ENCODE results near the gene INA. TPM values are rescaled to one million over a fixed set of nuclear protein-coding genes. Genes with fewer than 3 reads are reported as not detected.

INA gene
- total RNA-seq, 1 experiment from 2014 or later, result 0.08 TPM

DNA sequence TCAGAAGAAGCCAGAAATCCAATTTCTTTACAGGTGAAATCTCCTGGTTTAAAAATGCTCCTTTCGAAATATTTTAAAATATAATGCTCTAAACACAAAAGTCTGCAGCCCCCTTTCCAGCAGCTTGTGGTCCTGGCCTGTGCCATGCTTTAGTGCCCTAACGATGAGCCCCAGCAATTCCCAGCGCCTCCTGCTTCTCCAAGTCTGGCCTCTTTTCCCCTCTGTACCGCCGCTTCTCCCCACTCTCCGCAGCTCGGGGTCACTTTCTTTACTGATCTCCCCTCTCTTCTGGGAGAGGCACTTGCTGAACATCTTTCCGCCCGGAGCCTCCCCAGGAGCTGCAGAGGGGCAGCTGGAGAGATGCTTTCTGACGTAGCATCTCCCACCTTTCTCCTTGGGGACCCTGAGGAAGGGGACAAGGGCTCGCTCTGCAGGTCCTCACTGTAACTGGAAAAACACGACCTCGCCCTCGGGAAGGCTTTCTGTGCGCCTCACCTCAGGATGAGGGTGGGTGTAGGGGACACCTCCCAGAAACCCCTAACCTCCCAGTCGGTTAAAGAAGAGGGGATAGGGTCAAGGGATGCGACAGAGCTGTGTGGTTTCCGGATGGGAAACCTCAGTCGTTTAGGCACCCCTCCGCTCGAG, 565 bp upstream of the INA start:
- TF ChIP-seq POLR2AphosphoS5 (IDR thresholded peaks at IDR 0.05; ENCODE audit: low read depth, low read length) (no peak), CTCF (IDR thresholded peaks at IDR 0.05) (no peak), TCF7L2 (IDR thresholded peaks at IDR 0.05; ENCODE audit: low read depth, low read length) (no peak), SIN3A (IDR thresholded peaks at IDR 0.05; ENCODE audit: borderline replicate concordance, insufficient read depth, low read depth, low read length) (no peak), REST (IDR thresholded peaks at IDR 0.05; ENCODE audit: insufficient read depth in 1 of 2, low read depth in 2 of 2, low read length in 1 of 2) (no peak)
- Histone ChIP-seq H3K27ac (ENCODE audit: low read length) (no peak overlapping the region), H3K27me3 (ENCODE audit: control insufficient read depth, insufficient read depth, low read length) (peaks cover 8% of the 10 kb centered on the region), H3K4me1 (ENCODE audit: control insufficient read depth, insufficient read depth, low read length) (peaks cover 8% of the 10 kb centered on the region), H3K36me3 (ENCODE audit: control insufficient read depth, insufficient read depth, low read length) (no peaks in the 10 kb centered on the region), H3K4me3 (ENCODE audit: low read depth in 2 of 2, low read length in 2 of 2) (peak overlapping the region in 1 of 2 experiments; percentile 12; a peak in 1 of 4 replicates), H3K9me3 (ENCODE audit: control insufficient read depth, insufficient read depth, low read depth, low read length) (no peaks in the 10 kb centered on the region)
- intact Hi-C loops (cut with micrococcal nuclease; ENCODE audit: unreplicated experiment) (no loop called here), in situ Hi-C loops (cut with HindIII; ENCODE audit: low pct_unique_long_range_greater_than_20kb, low sequenced_read_pairs) (no loop called here)
- POLR2A ChIA-PET, result no interaction called here
- CTCF ChIA-PET, result no interaction called here
- no TSS peak for BruUV-seq (replicated peaks)
- DNase-seq (ENCODE audit: low read depth, low spot score) (no peak), ATAC-seq (no peak)

DNA sequence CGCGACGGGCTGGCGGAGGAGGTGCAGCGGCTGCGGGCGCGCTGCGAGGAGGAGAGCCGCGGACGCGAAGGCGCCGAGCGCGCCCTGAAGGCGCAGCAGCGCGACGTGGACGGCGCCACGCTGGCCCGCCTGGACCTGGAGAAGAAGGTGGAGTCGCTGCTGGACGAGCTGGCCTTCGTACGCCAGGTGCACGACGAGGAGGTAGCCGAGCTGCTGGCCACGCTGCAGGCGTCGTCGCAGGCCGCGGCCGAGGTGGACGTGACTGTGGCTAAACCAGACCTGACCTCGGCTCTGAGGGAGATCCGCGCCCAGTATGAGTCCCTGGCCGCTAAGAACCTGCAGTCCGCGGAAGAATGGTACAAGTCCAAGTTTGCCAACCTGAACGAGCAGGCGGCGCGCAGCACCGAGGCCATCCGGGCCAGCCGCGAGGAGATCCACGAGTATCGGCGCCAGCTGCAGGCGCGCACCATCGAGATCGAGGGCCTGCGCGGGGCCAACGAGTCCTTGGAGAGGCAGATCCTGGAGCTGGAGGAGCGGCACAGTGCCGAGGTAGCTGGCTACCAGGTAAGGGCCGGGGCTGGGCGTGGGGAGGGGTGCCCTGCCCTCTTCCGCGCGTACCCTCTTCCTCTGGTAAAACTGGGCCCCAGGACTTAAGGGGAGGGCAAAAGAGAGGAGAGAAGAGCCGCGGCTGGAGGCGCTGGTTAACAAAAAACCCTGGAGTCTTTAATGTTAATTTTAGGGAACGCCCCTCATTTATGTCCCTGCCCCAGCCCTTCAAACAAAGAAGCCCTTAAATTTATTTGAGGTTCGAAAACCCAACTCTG, 987 bp downstream of the INA start:
- no TSS peak for BruUV-seq (replicated peaks)
- Histone ChIP-seq H3K4me1 (ENCODE audit: control insufficient read depth, insufficient read depth, low read length) (peaks cover 10% of the 10 kb centered on the region), H3K27ac (ENCODE audit: low read length) (no peak overlapping the region), H3K27me3 (ENCODE audit: control insufficient read depth, insufficient read depth, low read length) (peaks cover 10% of the 10 kb centered on the region), H3K4me3 (ENCODE audit: low read depth in 2 of 2, low read length in 2 of 2) (peak overlapping the region in 1 of 2 experiments; percentile 12; a peak in 1 of 4 replicates), H3K9me3 (ENCODE audit: control insufficient read depth, insufficient read depth, low read depth, low read length) (no peaks in the 10 kb centered on the region), H3K36me3 (ENCODE audit: control insufficient read depth, insufficient read depth, low read length) (no peaks in the 10 kb centered on the region)
- in situ Hi-C loops (cut with HindIII; ENCODE audit: low pct_unique_long_range_greater_than_20kb, low sequenced_read_pairs), result no loop called here
- DNase-seq (ENCODE audit: low read depth, low spot score) (no peak), ATAC-seq (no peak)
- POLR2A ChIA-PET, result no interaction called here
- CTCF ChIA-PET, result no interaction called here
- intact Hi-C loops (cut with micrococcal nuclease; ENCODE audit: unreplicated experiment), result no loop called here
- no peak for TF ChIP-seq CTCF (IDR thresholded peaks at IDR 0.05)
- TF ChIP-seq TCF7L2 (IDR thresholded peaks at IDR 0.05; ENCODE audit: low read depth, low read length), result no peak
- TF ChIP-seq REST (IDR thresholded peaks at IDR 0.05; ENCODE audit: insufficient read depth in 1 of 2, low read depth in 2 of 2, low read length in 1 of 2), result peak in 1 of 2 experiments; percentile 48; a peak in 1 of 4 replicates

Measured in Panc1 (cell line).